HG03439 (cell line): ENCODE measurements around the gene CX3CR1.
"Not testable (repeated sequence)": the region's sequence is repeated elsewhere in the genome, so short reads cannot be mapped to it uniquely, and the experiment has no call there.

Source experiments
- ATAC-seq: cut with Tn5 transposase; IDR thresholded peaks from one replicate; pipeline ENCODE4 v1.9.1; 2021; ENCODE audit warnings: mild to moderate bottlenecking, moderate library complexity; ENCODE audit not compliant: unreplicated experiment

CX3CR1 gene, protein sequence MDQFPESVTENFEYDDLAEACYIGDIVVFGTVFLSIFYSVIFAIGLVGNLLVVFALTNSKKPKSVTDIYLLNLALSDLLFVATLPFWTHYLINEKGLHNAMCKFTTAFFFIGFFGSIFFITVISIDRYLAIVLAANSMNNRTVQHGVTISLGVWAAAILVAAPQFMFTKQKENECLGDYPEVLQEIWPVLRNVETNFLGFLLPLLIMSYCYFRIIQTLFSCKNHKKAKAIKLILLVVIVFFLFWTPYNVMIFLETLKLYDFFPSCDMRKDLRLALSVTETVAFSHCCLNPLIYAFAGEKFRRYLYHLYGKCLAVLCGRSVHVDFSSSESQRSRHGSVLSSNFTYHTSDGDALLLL

DNA sequence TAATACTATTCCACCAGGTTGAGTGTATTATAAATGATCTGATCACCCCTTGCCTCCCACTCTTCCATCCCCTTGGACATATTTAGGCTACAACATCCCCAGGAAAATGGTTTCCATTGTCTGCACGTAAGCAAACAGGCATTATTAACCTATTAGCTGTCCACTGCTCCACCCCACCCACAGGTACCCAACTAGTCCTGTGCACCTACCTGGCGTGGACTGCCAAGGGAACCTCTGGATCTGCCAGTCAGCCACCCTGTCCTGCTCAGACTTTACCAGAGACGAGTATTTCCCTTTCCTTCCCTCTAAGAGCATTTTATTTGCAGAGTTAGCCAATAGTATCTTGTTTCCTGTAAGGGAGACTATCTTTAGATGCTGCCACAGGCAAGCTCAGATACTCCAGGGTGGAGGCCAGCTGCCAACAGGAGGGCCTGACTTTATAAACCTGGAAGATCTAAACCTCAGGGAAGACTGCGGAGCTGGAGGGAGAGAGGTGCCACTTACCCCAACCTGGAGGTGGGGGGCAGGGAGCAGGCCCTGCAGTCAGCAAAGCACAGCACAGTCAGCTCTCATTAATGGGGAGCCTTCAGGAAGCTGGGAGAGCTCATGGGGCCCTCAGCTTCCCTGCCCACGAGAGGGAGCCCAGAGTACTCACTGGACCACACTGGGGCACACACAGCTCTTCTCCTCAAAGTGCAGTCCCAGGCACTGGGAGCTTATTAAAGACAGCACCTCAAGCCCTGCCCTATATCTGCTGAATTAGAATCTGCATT is at the start of gene CX3CR1:
Gene CX3CR1 (minus strand): TSS at position 292 of the 773 bp plus-strand sequence. CDS start 13,527 bp downstream, outside the sequence.
- ATAC-seq = no peak

DNA sequence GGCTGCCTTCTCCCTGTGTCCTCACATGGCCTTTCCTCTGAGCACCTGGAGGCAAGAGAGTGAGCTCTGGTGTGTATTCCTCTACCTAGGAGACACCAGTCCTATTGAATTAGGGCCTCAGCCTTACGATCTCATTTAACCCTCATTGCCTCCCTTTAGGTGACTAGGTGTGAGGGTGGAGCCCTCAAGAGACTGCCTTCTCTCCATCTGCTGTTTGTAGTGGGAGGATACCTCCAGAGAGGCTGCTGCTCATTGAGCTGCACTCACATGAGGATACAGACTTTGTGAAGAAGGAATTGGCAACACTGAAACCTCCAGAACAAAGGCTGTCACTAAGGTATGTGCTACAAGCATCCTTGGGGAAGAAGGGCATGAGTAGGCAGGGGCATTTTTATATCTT is 49.7 kb upstream of the CX3CR1 start, which contains the start of gene CCR8:
Gene CCR8 (plus strand): TSS at position 217 of the 400 bp plus-strand sequence. CDS start 2,623 bp downstream, outside the sequence.
- ATAC-seq = no peak

DNA sequence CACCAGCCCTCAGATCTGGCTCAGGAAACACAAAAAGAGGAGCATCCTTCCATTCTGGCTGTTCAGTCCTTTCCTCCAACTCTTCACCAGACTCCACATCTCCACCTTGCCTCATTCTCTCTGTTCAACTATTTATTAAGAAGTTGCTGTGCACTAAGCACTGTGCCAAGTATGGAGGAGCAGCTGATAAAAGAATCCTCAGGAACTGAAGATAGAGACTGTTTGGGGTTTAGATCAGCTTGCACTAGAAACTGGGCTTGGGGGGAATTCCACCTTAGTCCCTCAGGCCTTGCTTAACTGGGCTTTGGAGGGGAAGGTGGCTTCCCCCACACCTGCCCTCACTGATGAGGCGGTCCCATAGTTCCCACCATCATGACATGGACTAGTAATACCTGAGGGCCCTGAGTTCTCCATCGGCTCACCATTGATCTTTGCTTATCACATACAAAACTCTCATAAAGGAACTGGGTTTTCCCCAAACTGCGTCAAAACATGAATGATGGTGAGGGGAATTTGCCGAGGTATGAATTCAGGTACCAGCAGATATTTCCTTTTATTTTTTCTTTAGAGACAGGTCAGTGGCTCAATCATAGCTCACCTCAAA is 48.0 kb upstream of the CX3CR1 start:
- no peak for ATAC-seq

DNA sequence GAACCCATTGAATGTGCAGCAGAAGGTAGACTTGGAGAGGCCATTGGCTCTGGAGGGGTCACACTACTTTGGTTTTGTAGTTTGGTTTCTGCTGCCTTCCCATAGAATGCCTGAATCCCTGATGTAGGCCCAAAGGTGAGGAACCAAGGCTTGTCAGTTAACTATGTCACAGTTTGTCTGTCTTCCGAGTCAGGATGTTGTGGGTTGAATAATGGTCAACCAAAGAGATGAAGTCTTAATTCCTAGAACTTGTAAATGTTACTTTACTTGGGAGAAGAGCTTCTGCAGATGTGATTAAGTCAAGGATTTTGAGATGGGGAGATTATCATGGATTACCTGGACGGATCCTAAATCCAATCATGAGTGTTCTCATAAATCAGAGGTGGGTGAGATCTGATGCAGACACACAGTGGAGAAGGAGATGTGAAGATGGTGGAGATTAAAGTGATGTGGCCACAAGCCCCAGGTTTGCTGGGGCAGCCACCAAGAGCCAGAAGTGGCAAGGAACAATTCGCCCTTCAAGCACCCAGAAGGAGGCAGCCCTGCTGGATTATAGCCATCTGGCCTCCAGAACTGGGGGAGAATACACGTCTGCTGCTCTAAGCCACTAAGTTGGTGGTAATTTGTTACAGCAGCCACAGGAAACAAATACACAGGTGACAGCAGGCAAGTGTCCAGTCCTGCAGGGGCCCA is 47.4 kb upstream of the CX3CR1 start:
- no peak for ATAC-seq

DNA sequence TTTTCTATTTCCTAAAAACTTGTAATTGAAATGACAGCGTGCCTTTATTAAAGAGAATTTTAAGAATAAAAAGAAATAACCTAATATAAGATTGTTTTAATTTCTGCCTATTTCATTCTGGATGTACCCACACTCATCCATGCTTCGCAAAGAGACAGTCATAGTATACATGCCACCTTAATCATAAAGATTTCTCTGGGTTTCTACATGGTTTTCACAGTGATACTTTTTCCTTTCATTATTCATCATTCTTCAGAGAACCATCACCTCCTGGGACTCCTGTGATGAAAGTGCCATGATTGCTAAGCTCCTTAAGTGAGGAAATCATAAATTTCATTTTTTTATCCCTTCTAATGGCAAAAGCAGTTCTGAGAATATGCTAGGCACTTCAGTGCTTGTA is 45.4 kb upstream of the CX3CR1 start:
- ATAC-seq = no peak

DNA sequence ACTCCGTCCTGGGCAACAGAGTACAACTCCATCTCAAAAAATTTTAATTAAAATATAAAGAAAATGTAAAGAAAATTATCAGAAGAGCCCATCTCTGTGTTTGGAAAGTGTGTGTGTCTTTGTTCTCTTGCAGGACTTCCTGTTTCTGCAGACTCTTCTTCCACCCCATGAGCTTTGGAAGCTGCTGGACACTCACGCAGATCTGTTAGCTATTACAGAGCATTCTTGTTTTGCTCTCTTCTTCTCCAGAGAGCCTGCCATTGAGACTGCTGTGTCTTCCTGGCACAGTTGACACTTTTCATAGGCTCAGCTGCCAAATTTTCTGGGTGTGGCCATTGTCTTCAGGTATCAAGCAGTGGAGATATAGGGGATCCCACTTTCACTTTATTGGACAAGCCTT is 43.7 kb upstream of the CX3CR1 start:
- ATAC-seq = no peak

DNA sequence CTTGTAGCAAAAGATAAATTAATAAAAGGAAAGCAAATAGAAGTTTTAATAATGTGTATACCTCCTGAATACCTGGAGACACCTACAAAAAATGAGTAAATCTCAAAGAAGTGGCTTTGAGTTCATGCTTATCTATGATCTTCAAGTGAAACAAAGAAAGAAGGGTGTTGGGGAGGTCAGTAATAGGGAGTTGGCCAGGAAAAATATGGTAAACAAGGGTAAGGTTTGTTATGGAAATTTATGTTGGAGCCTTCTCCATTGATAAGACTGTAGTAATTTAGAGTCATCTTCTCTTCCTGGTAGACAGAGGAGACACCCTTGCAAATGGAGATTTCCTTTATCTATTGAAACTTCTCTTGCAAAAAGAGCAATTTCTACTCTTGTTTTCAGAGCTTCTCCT is 43.1 kb upstream of the CX3CR1 start:
- ATAC-seq = no peak

DNA sequence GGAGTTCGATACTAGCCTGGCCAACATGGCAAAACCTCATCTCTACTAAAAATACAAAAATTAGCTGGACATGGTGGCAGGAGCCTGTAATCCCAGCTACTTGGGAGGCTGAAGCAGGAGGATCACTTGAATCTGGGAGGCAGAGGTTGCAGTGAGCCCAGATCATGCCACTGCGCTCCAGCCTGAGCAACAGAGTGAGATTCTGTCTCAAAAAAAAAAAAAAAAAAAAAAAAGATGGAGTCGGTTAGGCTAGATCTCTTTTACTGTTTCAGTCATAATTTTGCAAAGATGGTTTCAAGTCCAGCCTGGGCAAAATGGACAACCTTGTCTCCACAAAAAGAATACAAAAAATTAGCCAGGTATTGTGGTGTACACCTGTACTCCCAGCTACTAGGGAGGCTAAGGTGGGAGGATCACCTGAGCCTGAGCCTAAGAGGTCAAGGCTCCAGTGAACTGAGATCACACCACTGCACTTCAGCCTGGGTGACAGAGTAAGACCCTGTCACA is 42.4 kb upstream of the CX3CR1 start:
- not testable (repeated sequence) for ATAC-seq

DNA sequence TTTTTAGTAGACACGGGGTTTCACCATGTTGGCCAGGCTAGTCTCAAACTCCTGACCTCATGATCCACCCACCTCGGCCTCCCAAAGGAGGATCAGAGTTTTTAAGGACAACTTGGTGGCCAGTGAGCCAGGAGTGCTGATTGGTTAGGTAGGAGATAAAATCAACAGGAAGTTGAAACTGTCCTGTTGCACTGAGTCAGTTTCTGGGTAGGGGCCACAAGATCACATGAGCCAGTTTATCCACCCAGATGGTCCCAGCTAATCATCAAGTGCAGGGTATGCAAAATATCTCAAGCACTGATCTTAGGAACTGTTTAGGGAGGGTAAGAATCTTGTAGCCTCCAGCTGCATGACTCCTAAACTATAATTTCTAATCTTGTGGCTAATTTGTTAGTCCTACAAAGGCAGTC is 41.7 kb upstream of the CX3CR1 start:
- ATAC-seq = not testable (repeated sequence)

DNA sequence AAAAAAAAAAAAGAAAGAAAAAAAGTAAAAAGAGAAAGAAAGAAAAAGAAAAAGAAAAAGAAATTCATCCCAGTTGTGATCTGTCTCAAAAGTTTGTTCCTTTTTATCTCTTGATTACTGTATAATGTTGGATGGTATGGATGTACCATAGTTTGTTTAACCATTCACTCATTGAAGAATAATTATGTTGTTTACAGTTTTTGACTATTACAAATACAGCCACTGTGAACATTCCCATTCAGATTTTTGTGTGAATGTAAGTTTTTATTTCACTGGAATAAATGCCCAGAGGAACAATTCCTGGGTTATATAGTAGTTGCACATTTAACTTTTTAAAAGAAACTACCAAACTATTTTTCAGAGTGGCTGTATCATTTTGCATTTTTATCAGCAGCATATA is 39.4 kb upstream of the CX3CR1 start:
- ATAC-seq = no peak

DNA sequence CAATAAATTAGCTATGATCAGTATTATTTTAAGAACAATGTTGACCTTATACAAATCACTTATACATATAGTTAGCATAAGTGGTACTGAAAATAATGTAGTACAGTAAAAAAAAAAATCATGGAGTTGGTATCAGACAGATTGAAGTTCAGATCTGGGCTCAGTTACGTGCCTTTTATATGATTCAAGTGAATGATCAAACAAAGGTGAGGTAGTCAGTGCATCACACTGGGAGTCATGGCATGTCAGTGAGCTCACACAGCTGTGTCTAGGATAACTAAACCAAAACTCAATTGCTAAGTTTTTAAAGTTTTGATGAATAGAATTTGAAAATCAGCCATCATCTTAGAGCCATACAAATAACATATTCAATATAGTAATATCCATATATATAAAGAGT is 38.5 kb upstream of the CX3CR1 start:
- no peak for ATAC-seq

DNA sequence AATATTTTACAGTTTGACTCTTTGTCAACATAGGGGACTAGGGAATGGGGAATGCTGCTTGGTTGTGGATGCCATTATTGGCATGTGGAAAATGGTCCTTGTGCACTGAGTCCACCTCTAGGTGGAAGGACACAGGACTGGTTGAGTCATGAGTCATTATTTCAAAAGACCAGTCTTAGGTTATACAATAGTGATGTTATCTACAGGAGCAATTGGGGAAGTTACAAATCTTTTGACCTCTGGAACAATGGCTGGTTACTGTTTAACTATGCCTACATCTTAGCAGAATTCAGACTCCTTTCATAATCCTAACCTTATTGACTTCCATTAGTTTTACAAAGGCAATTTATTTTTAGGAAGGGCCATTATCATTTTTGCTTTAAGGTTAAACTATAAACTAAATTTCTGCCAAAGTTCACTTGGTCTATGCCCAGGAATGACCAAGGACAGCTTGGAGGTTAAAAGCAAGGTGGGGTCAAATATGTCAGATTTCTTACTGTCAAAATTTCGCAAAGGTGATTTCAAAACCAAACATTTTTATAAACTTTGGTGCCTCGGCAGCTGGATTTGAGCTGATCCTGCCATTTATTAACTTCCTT is 37.8 kb upstream of the CX3CR1 start:
- no peak for ATAC-seq

DNA sequence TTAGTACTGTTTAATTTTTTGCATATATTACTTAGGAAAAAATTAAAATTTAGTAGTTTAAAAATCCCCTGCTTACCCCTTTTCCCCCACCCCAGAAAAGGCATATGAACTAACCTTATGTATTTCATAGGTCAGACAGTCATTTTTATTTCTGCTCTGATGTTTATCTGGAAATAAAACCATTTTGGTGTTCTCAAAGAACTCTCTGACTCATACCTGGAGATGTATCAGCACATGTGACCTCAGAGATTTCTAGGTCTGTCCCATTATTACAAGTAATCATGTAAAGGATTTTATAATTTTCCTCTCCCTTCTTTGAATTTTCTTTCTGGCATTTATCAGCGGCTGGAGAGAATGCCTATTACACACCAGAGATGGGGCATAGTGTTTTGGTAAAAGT is 35.6 kb upstream of the CX3CR1 start:
- ATAC-seq = no peak

DNA sequence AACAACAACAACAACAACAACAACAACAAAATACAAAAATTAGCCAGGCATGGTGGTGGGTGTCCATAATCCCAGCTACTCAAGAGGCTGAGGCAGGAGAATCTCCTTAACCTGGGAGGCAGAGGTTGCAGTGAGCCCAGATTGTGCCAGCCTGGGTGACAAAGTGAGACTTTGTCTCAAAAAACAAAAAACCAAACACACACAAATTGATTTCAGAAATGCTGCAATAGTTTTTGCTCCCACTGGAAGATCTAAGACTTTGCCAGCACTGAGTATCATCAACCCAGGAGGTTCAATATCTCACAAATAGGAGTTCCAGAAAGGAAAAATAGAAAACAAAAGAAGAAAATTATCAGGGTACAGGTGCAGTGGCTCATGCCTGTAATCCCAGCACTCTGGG is 33.5 kb upstream of the CX3CR1 start:
- no peak for ATAC-seq

DNA sequence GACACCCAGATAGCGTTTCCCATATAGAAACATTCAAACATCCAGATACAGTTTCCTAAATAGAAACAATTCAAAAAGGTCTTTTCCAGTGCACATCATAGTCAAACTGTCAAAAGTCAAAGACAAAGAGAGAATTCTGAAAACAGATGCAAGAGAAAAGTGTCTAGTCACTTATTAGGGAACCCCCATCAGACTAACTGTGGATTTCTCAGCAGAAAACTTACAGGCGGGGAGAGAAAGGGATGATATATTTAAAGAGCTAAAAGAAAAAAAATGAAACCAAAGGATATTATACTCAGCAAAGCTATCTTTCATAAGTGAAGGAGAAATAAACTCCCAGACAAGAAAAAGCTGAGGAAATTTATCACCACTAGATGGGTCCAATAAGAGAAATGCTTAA is 22.3 kb upstream of the CX3CR1 start:
- ATAC-seq = no peak

DNA sequence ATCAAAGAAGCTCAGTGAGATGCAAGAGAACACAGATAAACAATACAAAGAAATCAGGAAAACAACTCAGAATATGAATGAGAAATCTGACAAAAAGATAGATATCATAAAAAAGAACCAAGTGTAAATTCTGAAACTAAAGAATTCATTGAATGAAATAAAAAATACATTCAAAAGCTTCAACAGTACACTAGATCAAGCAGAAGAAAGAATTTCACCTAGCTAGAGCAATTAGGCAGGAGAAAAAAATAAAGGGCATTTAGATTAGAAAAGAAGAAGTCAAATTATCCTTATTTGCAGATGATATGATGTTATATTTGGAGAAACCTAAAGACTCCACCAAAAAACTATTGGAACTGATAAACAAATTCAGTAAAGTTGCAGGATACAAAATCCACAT is 19.4 kb upstream of the CX3CR1 start:
- ATAC-seq = no peak

DNA sequence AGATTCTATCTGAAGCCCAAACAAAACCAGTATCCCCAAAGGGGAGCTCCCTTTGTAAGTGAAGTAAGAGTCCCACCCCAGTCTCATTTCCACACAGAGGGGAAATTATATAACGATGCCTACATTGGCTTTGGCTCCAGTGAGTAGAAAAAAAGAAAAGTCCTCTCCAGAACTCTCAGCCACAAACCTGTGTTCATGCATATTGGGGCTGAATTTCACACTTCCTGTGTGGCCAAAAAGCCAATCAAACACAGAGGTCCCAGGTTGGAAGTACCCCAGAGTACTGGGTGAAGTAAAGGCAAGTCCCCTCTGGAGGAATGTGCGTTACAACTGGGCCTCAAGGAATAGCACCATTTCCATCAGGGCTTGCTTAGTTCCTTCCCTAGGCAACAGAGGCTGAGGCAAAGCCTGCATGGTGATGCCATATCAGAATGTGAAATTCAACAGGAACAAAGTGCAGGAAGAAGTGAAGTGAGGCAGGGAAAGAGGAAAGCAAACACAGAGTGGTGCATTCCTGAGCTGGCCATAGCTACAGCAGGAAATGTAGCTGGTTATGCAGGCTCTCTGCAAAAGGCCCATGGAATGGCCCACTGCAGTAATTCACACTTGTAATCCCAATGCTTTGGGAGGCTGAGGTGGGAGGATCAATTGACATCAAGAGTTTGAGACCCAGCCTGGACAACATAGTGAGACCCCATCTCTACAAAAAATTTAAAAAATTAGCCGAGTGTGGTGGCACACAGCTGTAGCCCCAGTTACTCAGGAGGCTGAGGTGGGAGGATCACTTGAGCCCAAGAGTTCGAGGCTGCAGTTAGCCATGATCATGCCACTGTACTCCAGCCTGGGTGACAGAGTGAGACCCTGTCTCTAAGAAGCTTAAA is 16.6 kb upstream of the CX3CR1 start:
- no peak for ATAC-seq

DNA sequence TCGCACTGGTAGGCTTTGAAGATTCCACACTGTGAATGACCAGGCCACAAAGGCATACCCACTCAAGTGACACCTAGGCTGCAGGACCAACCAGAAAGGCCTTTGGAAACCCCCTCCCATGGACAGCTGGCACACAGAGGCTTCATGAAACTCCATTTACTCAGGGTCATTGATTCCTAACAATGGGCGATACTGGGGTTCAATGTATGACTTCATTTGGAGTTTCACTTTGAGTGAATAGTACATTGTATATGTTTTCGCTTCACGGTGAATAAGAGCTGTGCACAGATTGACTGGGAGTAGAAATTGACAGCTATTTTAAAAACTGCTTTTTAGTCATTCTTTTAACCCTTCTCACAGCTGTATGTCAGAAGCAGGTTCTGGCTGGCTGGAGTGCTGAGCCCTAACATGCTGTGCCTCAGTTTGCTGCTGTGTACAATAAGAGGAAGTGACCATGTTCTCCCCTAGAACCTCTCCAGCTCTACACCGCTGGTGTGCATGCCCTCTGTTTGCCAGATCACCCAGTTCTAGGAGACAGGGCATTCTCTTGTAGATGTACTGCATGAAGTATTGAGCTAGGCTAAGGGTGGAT is 15.4 kb upstream of the CX3CR1 start:
- peak; percentile 84 for ATAC-seq
